Common myeloid progenitor, CD34-positive (primary cell): ENCODE data around the gene GTF2B.
"Not testable (repeated sequence)": the region's sequence is repeated elsewhere in the genome, so short reads cannot be mapped to it uniquely, and the experiment has no call there.

Experiments
- CTCF ChIA-PET: fragments of 350-600 bp; sonication (Branson Sonifier 250); formaldehyde crosslinking; loops from one replicate; lab custom pipeline; 2021; ENCODE audit warnings: antibody characterized with exemption; lab: Charles Lee
- POLR2A ChIA-PET: fragments of 350-600 bp; sonication (Branson Sonifier 250); formaldehyde crosslinking; loops from one replicate; lab custom pipeline; 2021; ENCODE audit warnings: antibody characterized with exemption; lab: Charles Lee
- DNase-seq, 3 donors: peaks; one replicate each; pipeline versions ENCODE4 v3.0.0 to v3.0.0-alpha.2; 2013
- H3K27ac ChIP-seq, 2 experiments: 1 replicate in 1 of 2; 2 replicates in 1 of 2; pipeline ENCODE4 v1.7.0; 2013; ENCODE audit warnings: inconsistent platforms in 2 of 2, low read length in 2 of 2, mild to moderate bottlenecking in 2 of 2, low read depth in 1 of 2, moderate library complexity in 1 of 2; ENCODE audit not compliant: severe bottlenecking in 2 of 2, insufficient read depth in 1 of 2, poor library complexity in 1 of 2
- H3K27me3 ChIP-seq, 5 experiments: replicated peaks in 2 of 5; 1 replicate in 3 of 5; 2 replicates in 2 of 5; pipeline versions ENCODE4 v1.6.1 to v1.7.0; 2013; ENCODE audit warnings: low read length in 4 of 5, mild to moderate bottlenecking in 2 of 5, moderate library complexity in 2 of 5, inconsistent platforms in 1 of 5; ENCODE audit not compliant: insufficient read depth in 5 of 5, control insufficient read depth in 4 of 5
- H3K36me3 ChIP-seq, 4 experiments: 1 replicate in 2 of 4; 2 replicates in 2 of 4; pipeline versions ENCODE4 v1.6.1 to v1.7.0; 2013; ENCODE audit warnings: low read length in 3 of 4, control low read depth in 1 of 4, mild to moderate bottlenecking in 1 of 4; ENCODE audit not compliant: control insufficient read depth in 4 of 4, insufficient read depth in 4 of 4
- H3K4me1 ChIP-seq, 4 experiments: 1 replicate in 3 of 4; 2 replicates in 1 of 4; pipeline versions ENCODE4 v1.6.1 to v1.7.1; 2013; ENCODE audit warnings: low read length in 3 of 4, mild to moderate bottlenecking in 3 of 4, control low read depth in 1 of 4, inconsistent platforms in 1 of 4, moderate library complexity in 1 of 4; ENCODE audit not compliant: control insufficient read depth in 4 of 4, insufficient read depth in 4 of 4; ENCODE audit errors: control extremely low read depth in 1 of 4
- H3K4me3 ChIP-seq, 7 experiments: 1 replicate in 4 of 7; 2 replicates in 3 of 7; pipeline versions ENCODE4 v1.5.1 to v1.7.0; 2013; ENCODE audit warnings: mild to moderate bottlenecking in 7 of 7, low read length in 6 of 7, moderate library complexity in 6 of 7, inconsistent platforms in 2 of 7, low read depth in 2 of 7, control low read depth in 1 of 7; ENCODE audit not compliant: insufficient read depth in 4 of 7, control insufficient read depth in 1 of 7; ENCODE audit errors: extremely low read depth in 1 of 7
- H3K9me3 ChIP-seq, 5 experiments: 1 replicate in 4 of 5; 2 replicates in 1 of 5; pipeline versions ENCODE4 v1.6.1 to v1.7.1; 2013; ENCODE audit warnings: low read length in 4 of 5, mild to moderate bottlenecking in 2 of 5, inconsistent platforms in 1 of 5, low read depth in 1 of 5, moderate library complexity in 1 of 5; ENCODE audit not compliant: control insufficient read depth in 4 of 5, insufficient read depth in 2 of 5; ENCODE audit errors: control extremely low read depth in 1 of 5
- WGBS: methylation state at CpG from one replicate; pipeline ENCODE4 v1.1.5; 2013; ENCODE audit not compliant: insufficient coverage; 5-methylcytosine and 5-hydroxymethylcytosine counted together

GTF2B gene

DNA sequence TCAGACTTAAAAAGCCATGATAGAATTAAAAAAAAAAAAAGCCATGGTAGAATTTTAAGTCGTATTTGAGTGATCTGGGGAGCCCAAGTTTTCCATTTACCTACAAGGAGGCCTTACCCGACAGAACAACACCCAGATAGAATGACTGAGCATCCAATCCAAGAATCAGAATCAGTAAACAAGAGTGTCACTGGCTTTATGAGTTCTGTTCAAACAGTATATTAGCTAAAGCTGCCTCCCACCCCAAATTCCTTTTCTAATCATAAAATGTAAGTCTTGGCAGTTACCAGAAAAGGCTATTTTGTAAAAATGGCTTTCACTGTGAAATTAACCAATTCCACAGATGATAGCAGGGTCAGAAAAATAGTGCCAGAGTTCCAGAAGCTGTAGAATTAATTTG lies 1.2 kb downstream of the GTF2B start:
- H3K27me3 ChIP-seq, result no peaks in the 10 kb centered on the region
- WGBS, result 100% methylated on average over 1 of the region's 2 CpGs
- DNase-seq, result no peak

GRCh38 chr1:88888750-88889149 lies 2.6 kb downstream of the GTF2B start:
- Histone ChIP-seq H3K36me3 (peaks cover 8 to 28% (median 15%) of the 10 kb centered on the region in 4 experiments), H3K27ac (no peak overlapping the region), H3K9me3 (no peaks in the 10 kb centered on the region), H3K4me1 (peaks cover 12 to 28% (median 21%) of the 10 kb centered on the region in 4 experiments), H3K4me3 (peak overlapping the region in 1 of 7 experiments; percentile 38), H3K27me3 (no peaks in the 10 kb centered on the region)
- POLR2A ChIA-PET, result no interaction called here
- DNase-seq, result no peak
- WGBS, result no CpG with 5 or more reads among the region's 1 CpG
- CTCF ChIA-PET, result interaction anchor here (0.8 to 8.8 kb wide), 2 partner anchors 11 to 96 kb away, joined by 3 to 59 read pairs; no protein-coding TSS in a partner anchor

More for the DNA sequence above, 1.2 kb downstream of the GTF2B start:
- Histone ChIP-seq H3K36me3 (peaks cover 4 to 16% (median 7%) of the 10 kb centered on the region in 4 experiments), H3K9me3 (no peaks in the 10 kb centered on the region), H3K4me1 (peaks cover 12 to 28% (median 21%) of the 10 kb centered on the region in 4 experiments), H3K4me3 (peak overlapping the region in 6 of 7 experiments; percentile 82 to 100 (median 96)), H3K27ac (peak overlapping the region in 1 of 2 experiments; percentile 96)
- CTCF ChIA-PET, result interaction anchor here (8.8 kb wide), 1 partner anchor 13 kb away, joined by 59 read pairs; no protein-coding TSS in a partner anchor
- POLR2A ChIA-PET, result interaction anchor here (1.0 to 1.1 kb wide), 2 partner anchors 12 to 13 kb away, joined by 3 to 4 read pairs; no protein-coding TSS in a partner anchor

DNA sequence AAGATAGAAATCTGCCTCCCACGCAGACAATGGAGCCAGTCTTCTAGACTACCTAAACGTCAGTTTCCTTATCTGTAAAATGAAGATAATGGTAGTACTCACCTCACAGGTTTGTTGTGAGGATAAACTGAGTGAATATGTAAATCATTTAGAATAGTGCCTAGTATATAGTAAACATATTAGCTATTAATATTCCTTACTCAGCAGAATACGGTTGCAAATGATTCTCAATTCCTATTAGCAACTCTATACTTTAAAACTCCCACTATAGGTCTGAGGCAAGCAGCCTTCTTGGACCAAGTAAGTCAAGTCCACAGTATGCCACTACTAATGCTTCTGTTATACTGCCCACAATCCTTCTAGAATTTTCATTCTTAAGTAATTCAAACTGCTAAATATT lies 5.4 kb downstream of the GTF2B start:
- Histone ChIP-seq H3K4me3 (no peak overlapping the region), H3K4me1 (peaks cover 12 to 24% (median 17%) of the 10 kb centered on the region in 4 experiments), H3K27me3 (no peaks in the 10 kb centered on the region), H3K9me3 (no peaks in the 10 kb centered on the region), H3K27ac (no peak overlapping the region), H3K36me3 (peaks cover 14 to 43% (median 28%) of the 10 kb centered on the region in 4 experiments)
- 100% methylated on average over 1 of the region's 3 CpGs for WGBS
- POLR2A ChIA-PET, result no interaction called here
- no peak for DNase-seq
- CTCF ChIA-PET, result interaction anchor here (8.8 kb wide), 1 partner anchor 8 kb away, joined by 59 read pairs; no protein-coding TSS in a partner anchor

GRCh38 chr1:88883156-88883555 lies 8.2 kb downstream of the GTF2B start:
- Histone ChIP-seq H3K4me3 (no peak overlapping the region), H3K4me1 (no peaks in the 10 kb centered on the region), H3K27ac (no peak overlapping the region), H3K27me3 (no peaks in the 10 kb centered on the region), H3K36me3 (peaks cover 14 to 55% (median 37%) of the 10 kb centered on the region in 4 experiments), H3K9me3 (no peaks in the 10 kb centered on the region)
- ChIA-PET CTCF (interaction anchor here (1.0 kb wide), 1 partner anchor 9 kb away, joined by 3 read pairs; no protein-coding TSS in a partner anchor), POLR2A (interaction anchor here (1.3 kb wide), 1 partner anchor 8 kb away, joined by 4 read pairs; the partner anchor contains the start of gene GTF2B)
- WGBS, result 94% methylated on average over 3 of the region's 3 CpGs
- no peak for DNase-seq

DNA sequence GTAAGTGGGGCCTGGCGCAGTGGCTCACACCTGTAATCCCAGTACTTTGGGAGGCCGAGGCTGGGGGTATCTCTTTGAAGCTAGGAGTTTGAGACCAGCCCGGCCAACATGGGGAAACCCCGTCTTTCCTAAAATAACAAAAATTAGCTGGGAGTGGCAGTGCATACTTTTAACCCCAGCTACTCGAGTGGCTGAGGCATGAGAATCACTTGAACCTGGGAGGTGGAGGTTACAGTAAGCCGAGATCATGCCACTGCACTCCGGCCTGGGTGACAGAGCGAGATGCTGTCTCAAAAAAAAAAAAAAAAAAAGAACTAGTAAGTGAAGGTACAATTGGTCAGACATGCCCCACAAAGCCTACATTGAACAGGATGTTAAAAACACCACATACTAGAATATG lies 10.7 kb downstream of the GTF2B start:
- ChIA-PET CTCF (interaction anchor here (0.8 to 6.4 kb wide), 2 partner anchors 8 to 530 kb away, joined by 3 to 59 read pairs; partner anchors contain the start of gene GTF2B), POLR2A (interaction anchor here (1.0 to 1.5 kb wide), 2 partner anchors 11 kb away, joined by 3 read pairs; partner anchors contain the start of gene GTF2B)
- not testable (repeated sequence) for H3K4me3 ChIP-seq, H3K4me1 ChIP-seq, H3K27ac ChIP-seq, H3K9me3 ChIP-seq, H3K27me3 ChIP-seq, DNase-seq
- peaks cover 11 to 49% (median 33%) of the 10 kb centered on the region in 4 experiments for H3K36me3 ChIP-seq
- WGBS, result 100% methylated on average over 2 of the region's 8 CpGs

DNA sequence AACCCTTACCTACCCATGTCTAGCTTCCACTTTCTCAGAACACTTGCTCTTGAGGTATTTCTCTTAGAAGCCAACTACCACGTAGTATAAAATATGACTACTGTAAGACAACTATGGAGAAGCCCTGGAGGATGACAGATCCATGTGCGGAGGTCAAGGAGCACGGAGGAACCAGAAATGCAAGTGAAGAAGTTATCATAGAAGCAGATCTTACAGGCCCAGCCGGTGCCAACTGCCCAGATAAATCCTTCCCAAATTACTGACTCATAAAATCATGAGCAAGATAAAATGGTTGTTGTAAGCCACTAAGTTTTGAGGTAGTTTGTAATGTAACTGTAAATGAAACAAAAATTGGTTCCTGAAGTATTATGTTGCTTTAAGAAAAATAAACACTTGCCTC lies 12.6 kb downstream of the GTF2B start:
- DNase-seq, result no peak
- POLR2A ChIA-PET, result interaction anchor here (0.9 kb wide), 1 partner anchor 12 kb away, joined by 4 read pairs; no protein-coding TSS in a partner anchor
- peaks cover 6 to 41% (median 22%) of the 10 kb centered on the region in 4 experiments for H3K36me3 ChIP-seq
- no peaks in the 10 kb centered on the region for H3K9me3 ChIP-seq
- H3K27ac ChIP-seq, result no peak overlapping the region
- no peaks in the 10 kb centered on the region for H3K27me3 ChIP-seq
- H3K4me1 ChIP-seq, result peaks cover 0 to 10% (median 8%) of the 10 kb centered on the region in 4 experiments
- no peak overlapping the region for H3K4me3 ChIP-seq
- CTCF ChIA-PET, result interaction anchor here (0.6 to 6.4 kb wide), 5 partner anchors 10 to 320 kb away, joined by 3 to 59 read pairs (median 4); partner anchors contain the start of gene GTF2B
- no CpG with 5 or more reads among the region's 4 CpGs for whole genome bisulfite sequencing

- POLR2A ChIA-PET, result interaction anchor here (0.9 kb wide), 1 partner anchor 13 kb away, joined by 4 read pairs; no protein-coding TSS in a partner anchor
- Histone ChIP-seq H3K36me3 (peaks cover 4 to 32% (median 16%) of the 10 kb centered on the region in 4 experiments), H3K9me3 (no peaks in the 10 kb centered on the region), H3K27me3 (no peaks in the 10 kb centered on the region), H3K4me1 (peaks cover 0 to 15% (median 10%) of the 10 kb centered on the region in 4 experiments), H3K27ac (no peak overlapping the region), H3K4me3 (no peak overlapping the region)
- no peak for DNase-seq
- 89% methylated on average over 6 of the region's 9 CpGs for WGBS
- CTCF ChIA-PET, result interaction anchor here (1.0 to 6.4 kb wide), 6 partner anchors 11 to 222 kb away, joined by 3 to 59 read pairs (median 6); partner anchors contain the start of gene GTF2B
Measured at GRCh38 chr1:88877911-88878310, 13.5 kb downstream of the GTF2B start.
